ENCODE data around the gene GPR31.

GPR31 gene

GRCh38 chr6:167139761-167140160 lies 18.0 kb downstream of the GPR31 start:
- no peak for DNase-seq (ENCODE audit: low read depth in 2 of 2)

GRCh38 chr6:167137881-167138280 lies 19.9 kb downstream of the GPR31 start:
- DNase-seq (ENCODE audit: low read depth in 2 of 2), result no peak

GRCh38 chr6:167137081-167137480 lies 20.7 kb downstream of the GPR31 start:
- no peak for DNase-seq (ENCODE audit: low read depth in 2 of 2)

GRCh38 chr6:167136376-167136775 lies 21.4 kb downstream of the GPR31 start:
- no peak for DNase-seq (ENCODE audit: low read depth in 2 of 2)

GRCh38 chr6:167134448-167135328 lies 23.1 kb downstream of the GPR31 start:
- DNase-seq (ENCODE audit: low read depth in 2 of 2), result no peak

GRCh38 chr6:167130712-167131684 lies 26.8 kb downstream of the GPR31 start:
- DNase-seq (ENCODE audit: low read depth in 2 of 2), result no peak

GRCh38 chr6:167130008-167130677 lies 27.6 kb downstream of the GPR31 start:
- no peak for DNase-seq (ENCODE audit: low read depth in 2 of 2)

- DNase-seq (ENCODE audit: low read depth in 2 of 2), result no peak
Observed at GRCh38 chr6:167129562-167129961, 28.2 kb downstream of the GPR31 start.

GRCh38 chr6:167129159-167129558 lies 28.6 kb downstream of the GPR31 start:
- no peak for DNase-seq (ENCODE audit: low read depth in 2 of 2)

- DNase-seq (ENCODE audit: low read depth in 2 of 2), result no peak
Observed at GRCh38 chr6:167127785-167128531, 29.8 kb downstream of the GPR31 start.

GRCh38 chr6:167125855-167126349 lies 31.9 kb downstream of the GPR31 start:
- no peak for DNase-seq (ENCODE audit: low read depth in 2 of 2)

- no peak for DNase-seq (ENCODE audit: low read depth in 2 of 2)
Observed at GRCh38 chr6:167125410-167125809, 32.4 kb downstream of the GPR31 start.

GRCh38 chr6:167124753-167125152 lies 33.0 kb downstream of the GPR31 start:
- DNase-seq (ENCODE audit: low read depth in 2 of 2), result no peak

GRCh38 chr6:167122827-167123657 lies 34.7 kb downstream of the GPR31 start, which contains the start of gene CCR6:
Gene CCR6 (plus strand): TSS chr6:167123096. CDS start chr6:167136135, 13,039 bp downstream.
- DNase-seq (ENCODE audit: low read depth in 2 of 2), result no peak

GRCh38 chr6:167122041-167122826 lies 35.5 kb downstream of the GPR31 start:
- DNase-seq (ENCODE audit: low read depth in 2 of 2), result no peak

- DNase-seq (ENCODE audit: low read depth in 2 of 2), result no peak
Observed at GRCh38 chr6:167121335-167121841, 36.4 kb downstream of the GPR31 start.

GRCh38 chr6:167120583-167120903 lies 37.2 kb downstream of the GPR31 start:
- no peak for DNase-seq (ENCODE audit: low read depth in 2 of 2)

GRCh38 chr6:167119670-167120582 lies 37.9 kb downstream of the GPR31 start:
- no peak for DNase-seq (ENCODE audit: low read depth in 2 of 2)
